ENCODE results near the gene PPARD.

GRCh38 chr6:35294308-35294945, 47.9 kb upstream of the PPARD start:
- TF ChIP-seq CTCF (IDR thresholded peaks at IDR 0.05; ENCODE audit: low read depth, low read length) (peak; percentile 94), POLR2A (IDR thresholded peaks at IDR 0.05; ENCODE audit: extremely low read depth, insufficient read length) (no peak), MAX (IDR thresholded peaks at IDR 0.05; ENCODE audit: low read depth, low read length) (0 out of 2 replicates have a peak, but pooled peaks have one; percentile 45), MYC (IDR thresholded peaks at IDR 0.05; ENCODE audit: low read depth, low read length) (no peak)
